ENCODE measurements around the gene THAP8.
A peak's percentile ranks its signal among the peaks of the same experiment; 100 is the strongest.
"Not testable (repeated sequence)": the region's sequence is repeated elsewhere in the genome, so short reads cannot be mapped to it uniquely, and the experiment has no call there.

Gene THAP8

GRCh38 chr19:36054119-36054732, at the start of gene THAP8:
Gene THAP8, minus strand, starts transcription at chr19:36054285. Its CDS starts 68 bp downstream, at chr19:36054217.
- peak; percentile 97 for DNase-seq

DNA sequence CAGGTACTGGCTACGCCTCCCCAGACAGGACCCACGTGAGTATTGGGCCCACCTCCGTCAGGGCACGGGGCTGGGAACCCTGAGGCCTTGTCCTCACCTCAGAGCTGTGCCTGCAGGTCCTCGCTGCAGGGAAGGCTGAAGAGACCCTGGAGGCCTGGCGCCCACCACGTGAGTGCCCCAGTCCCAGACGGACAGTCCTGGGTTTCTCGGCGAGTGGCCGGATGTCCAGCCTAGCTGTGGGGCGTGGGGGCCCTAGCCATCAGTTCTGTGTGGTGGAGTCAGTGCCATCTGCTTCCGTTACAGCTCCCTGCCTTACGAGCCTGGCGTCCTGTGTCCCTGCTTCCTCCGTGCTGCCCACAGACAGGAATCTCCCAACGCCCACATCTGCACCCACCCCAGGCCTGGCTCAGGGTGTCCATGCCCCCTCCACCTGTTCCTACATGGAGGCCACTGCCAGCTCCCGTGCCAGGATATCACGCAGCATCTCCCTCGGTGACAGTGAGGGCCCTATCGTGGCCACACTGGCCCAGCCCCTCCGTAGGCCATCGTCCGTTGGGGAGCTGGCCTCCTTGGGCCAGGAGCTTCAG, 49.0 kb upstream of the THAP8 start:
- no peak for DNase-seq

DNA sequence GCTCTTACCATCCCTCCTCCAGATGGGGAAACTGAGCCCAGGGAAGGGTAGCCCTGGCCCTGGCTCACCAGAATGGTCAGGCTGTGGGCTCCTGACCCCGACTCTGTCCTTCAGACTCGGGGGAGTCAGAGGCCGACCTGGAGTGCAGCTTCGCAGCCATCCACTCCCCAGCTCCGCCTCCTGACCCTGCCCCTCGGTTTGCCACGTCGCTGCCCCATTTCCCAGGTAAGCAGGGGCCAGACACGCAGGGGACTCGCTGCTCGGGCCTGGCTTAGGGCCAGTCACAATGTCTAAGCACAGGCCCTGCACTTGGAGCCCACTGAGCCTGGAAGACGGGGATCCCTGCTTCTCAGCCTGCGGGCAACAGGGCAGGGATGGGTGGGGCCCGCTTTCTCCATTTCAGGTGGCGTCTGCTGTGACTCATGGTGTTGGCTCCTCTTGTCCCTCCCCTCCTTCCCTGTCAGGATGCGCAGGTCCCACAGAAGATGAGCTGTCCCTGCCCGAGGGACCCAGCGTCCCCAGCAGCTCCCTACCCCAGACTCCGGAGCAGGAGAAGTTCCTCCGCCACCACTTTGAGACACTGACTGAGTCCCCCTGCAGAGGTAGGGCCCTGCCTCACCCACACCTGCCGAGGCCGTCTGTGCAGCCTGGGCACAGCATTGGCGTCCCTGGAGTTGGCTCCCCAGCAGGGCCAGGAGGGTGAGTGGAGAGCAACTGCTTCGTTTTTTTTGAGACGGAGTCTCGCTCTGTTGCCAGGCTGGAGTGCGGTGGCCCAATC, 47.7 kb upstream of the THAP8 start:
- DNase-seq: no peak

GRCh38 chr19:36100476-36100875, 46.4 kb upstream of the THAP8 start:
- no peak for DNase-seq

GRCh38 chr19:36099166-36099785, 45.2 kb upstream of the THAP8 start:
- DNase-seq: no peak

- no peak for DNase-seq
Measured at GRCh38 chr19:36097036-36097435, 43.0 kb upstream of the THAP8 start.

DNA sequence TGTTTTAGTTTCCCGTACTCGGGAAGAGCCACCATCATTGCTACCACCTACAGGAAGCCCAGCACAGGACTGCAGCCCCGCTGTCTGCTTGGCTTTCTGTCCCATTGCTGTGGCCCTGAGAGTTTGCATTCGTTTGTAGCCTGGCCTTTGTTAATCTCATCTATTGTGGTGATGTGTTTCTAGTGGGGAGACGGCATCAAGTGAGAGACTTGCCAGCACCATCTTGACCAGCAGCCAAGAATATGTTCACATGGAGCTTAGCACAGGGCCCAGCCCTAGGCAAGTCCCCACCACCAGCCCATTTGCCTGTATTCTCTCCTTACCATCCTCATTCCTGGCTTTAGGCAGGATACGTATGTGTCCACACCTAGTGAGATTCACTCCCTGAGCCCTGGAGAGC, 39.6 kb upstream of the THAP8 start:
- no peak for DNase-seq

DNA sequence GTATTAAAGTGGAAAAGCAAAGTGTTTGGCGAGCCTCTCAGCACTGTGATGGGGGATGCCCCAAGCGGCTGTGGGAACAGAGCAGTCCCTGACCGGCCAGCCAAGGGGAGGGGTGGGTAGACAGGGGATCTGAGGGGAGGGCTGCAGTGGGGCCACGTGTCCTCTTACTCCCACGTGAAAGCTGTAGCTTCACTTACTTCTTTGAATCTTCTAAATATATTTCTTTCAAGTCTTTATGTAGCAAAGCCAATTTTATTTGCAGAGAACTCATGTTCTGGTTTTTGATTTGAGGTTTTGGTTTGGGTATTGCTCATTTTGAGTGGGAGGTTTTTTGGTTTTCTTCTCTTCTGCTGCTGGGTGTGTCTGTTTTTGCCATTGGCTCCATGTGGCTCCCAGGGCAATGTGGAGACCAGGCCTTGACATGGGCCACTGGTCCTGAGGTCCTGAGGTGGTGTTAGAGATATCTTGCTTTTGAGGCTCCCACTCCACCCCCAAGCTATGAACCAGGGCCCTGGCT, 39.1 kb upstream of the THAP8 start:
- no peak for DNase-seq

DNA sequence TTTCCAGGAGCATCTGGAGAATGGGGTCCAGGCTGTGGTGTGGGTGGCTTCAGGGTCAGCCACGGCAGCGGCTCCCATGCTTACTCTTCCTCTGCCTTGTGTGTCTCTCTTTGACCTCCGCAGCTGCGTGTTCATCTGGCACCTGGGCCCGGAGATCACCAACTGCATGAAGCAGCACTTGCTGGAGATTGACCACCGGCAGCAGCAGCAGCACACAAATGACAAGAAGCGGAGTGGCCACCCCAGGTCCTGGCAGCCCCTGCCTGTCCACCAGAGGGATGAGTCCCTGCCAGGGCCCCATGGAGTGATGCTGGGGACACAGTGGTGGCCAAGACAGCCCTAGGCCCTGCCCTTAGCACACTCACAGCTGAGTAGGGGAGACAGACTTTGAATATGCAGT, 38.5 kb upstream of the THAP8 start:
- no peak for DNase-seq

- DNase-seq: no peak
Measured at GRCh38 chr19:36090910-36091695, 37.0 kb upstream of the THAP8 start.

- DNase-seq: no peak
Measured at GRCh38 chr19:36089847-36090246, 35.8 kb upstream of the THAP8 start.

DNA sequence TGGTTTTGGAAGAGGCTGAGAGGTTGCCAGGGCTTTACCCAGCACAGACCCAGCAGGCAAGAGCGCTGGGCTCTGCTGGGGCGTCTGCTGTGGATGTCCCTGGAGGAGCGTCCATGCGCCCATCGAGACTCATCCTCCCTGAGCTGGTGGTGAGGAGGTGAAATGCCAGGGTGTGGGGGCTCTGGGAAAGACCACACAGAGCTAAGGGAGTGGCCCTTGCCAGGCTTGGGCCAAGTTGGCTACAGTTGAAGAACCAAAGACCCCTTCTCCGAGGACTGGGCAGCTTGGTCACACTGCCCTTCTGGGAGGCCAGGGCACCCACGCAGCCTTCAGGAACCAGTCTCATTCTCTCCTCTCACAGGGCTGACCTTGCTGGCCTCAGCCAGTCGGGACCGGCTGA, 32.2 kb upstream of the THAP8 start:
- no peak for DNase-seq

- DNase-seq: no peak
Measured at GRCh38 chr19:36084231-36085009, 30.3 kb upstream of the THAP8 start.

DNA sequence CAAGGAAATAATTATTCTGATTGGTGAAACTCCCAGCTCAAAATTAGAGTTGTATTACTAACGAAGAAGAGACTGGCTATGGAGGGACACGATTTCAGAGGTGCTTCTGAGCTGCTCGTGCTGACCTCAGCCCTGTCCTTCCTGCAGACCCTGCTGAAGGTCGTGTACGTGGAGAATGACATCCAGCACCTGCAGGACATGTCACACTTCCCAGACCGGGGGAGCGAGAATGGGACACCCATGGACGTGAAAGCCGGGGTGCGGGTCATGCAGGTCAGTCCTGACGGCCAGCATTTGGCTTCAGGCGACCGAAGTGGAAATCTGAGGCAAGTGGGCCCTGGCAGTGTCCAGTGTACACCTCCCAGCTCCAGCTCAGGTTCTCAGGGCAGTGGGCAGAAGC, 28.8 kb upstream of the THAP8 start:
- no peak for DNase-seq

DNA sequence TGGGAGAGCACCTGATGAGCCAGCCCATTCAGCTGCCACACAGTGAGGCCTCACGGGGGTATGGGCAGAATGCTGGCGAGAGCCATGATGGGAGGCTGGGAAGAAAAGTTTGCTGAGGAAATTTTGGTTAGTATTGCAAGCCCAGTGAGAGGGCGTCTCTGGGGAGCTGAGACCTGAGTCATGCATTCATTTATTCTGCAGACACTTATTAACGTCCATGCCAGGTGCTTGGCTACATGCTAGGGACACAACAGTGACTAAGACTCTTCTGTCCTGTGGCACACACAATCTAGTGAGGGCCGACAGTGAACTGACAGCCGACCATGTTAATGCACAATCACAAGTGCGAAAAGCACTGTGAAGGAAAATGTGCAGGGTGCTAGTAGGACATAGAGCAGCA, 27.8 kb upstream of the THAP8 start:
- DNase-seq: no peak

GRCh38 chr19:36081385-36081784, 27.3 kb upstream of the THAP8 start:
- no peak for DNase-seq

DNA sequence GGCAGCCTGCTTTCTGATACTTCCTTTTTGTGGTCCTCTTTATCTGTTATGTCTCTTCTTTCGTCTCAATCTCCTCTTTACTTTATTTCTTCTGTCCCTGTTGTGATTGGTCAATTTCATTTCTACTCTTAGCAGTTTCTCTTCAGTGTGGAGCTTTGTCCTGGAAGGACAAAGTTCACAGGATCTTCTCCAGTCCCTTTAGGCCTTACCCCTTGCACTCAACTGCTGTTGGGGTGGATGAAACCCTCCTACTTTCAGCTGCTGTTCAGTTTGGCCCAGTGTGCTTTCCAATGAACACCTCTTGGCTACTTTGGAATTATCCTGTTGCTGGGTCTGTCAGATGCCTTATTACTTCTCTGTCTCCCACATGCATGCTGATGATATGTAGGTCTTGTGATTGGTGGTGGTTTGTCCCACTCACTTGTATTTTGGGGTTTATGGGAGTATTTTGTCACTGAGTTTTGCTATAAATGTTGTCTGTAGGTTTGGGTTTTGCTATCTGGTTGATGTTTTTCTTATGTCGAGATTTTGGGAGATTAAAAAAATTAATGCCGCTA, 25.4 kb upstream of the THAP8 start:
- DNase-seq: no peak

GRCh38 chr19:36073121-36073876, 19.2 kb upstream of the THAP8 start:
- no peak for DNase-seq

DNA sequence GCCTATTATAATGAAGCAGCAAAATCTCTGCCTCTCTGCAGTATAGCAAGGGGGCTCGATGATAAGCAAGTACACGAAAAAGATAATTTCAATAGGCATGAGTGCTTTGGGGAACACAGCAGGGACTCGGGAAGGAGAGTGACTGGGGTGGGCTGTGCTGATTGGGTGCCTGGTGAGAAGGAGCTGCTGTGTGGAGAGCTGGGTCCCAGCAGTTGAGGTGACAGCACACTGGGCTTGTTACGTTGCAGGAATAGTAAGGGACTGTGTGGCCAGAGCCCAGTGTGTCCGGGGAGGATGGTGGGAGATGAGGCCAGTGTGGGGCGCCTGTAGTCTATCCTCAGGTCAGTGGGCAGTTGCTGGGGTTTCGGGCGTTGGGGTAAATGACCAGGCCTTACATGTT, 18.0 kb upstream of the THAP8 start:
- DNase-seq: no peak

GRCh38 chr19:36068810-36069499, 14.9 kb upstream of the THAP8 start:
- DNase-seq: not testable (repeated sequence)
